ENCODE measurements around the gene BEND7. TPM values are rescaled to one million over a fixed set of nuclear protein-coding genes. Genes with fewer than 3 reads are reported as not detected.

The BEND7 gene
- total RNA-seq, 2 experiments from 2014 or later = not detected

GRCh38 chr10:13505052-13505680 lies 23.6 kb downstream of the BEND7 start:
- ChIA-PET POLR2A (no interaction called here), CTCF (no interaction called here)
- ATAC-seq = no peak
- no peaks in the 10 kb centered on the region for H3K36me3 Mint-ChIP-seq (ENCODE audit: low read depth)
- H3K4me1 Mint-ChIP-seq (ENCODE audit: low read depth) = no peaks in the 10 kb centered on the region
- no peak for DNase-seq
- intact Hi-C loops (cut with micrococcal nuclease) = no loop called here
- H3K27ac Mint-ChIP-seq = no peak overlapping the region
- no peak overlapping the region for H3K4me3 Mint-ChIP-seq
- peaks cover 16% of the 10 kb centered on the region for H3K27me3 Mint-ChIP-seq
- TF ChIP-seq CTCF (IDR thresholded peaks at IDR 0.05) = no peak
- no peaks in the 10 kb centered on the region for H3K9me3 Mint-ChIP-seq

DNA sequence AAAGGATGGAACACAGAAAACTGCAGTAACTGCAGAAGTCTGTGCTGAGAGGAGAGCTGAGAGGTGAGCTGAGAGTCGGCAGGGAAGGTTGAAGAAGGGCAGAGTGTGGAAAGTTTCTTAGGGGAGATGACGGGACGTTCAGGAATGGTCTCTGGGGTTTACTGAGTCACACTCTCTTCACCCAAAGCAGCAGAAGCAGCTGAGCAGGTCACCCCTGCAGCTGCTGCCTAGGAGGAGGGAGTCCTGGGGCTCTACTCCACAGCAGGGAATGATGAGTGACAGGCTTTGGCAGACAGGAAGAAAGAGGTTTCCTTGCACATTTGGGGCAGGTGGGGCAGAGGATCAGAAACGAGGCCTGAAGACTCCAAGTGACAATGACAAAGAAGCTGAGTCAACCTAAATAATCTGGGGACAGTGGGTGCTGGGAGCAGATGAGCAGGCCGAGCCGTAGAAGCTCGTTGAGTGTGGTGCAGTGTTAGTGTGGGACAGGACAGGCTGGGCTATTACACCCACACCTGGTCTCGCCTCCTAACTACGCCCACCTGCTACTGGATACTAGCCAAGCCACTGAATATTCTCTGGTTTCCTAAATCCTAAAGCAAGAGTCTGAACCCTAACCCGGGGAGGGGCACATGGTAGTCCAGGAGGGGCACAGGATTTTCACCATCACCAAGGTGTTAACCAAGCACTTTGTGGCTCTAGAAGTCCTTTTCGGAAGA lies 24.9 kb downstream of the BEND7 start:
- ATAC-seq (no peak), DNase-seq (no peak)
- no peak overlapping the region for H3K4me3 Mint-ChIP-seq
- intact Hi-C loops (cut with micrococcal nuclease) = no loop called here
- H3K27ac Mint-ChIP-seq = no peak overlapping the region
- H3K27me3 Mint-ChIP-seq = peaks cover 12% of the 10 kb centered on the region
- ChIA-PET CTCF (interaction anchor here (1.0 kb wide), 1 partner anchor 64 kb away, joined by 4 read pairs; no protein-coding TSS in a partner anchor), POLR2A (no interaction called here)
- TF ChIP-seq CTCF (IDR thresholded peaks at IDR 0.05) = no peak
- H3K4me1 Mint-ChIP-seq (ENCODE audit: low read depth) = no peaks in the 10 kb centered on the region
- H3K36me3 Mint-ChIP-seq (ENCODE audit: low read depth) = no peaks in the 10 kb centered on the region
- no peaks in the 10 kb centered on the region for H3K9me3 Mint-ChIP-seq

DNA sequence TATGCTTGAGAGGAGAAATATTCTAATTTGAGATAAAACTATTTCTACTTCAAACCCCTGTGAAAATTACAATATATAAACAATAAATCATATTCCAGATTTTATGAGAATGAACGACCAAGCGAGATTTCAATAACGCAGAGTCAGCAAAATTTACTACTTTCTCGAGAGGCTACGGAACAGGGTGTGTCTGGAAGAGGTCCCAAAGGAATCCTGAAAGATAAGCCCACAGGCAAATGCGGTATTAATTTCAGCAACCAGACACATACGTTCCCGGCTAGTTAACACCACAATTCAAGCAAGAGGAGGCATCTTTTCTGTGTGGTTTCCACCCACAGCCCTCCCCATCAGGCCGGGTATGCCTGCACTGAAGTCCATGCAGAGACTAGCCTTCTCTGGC lies 26.4 kb downstream of the BEND7 start:
- no peak for DNase-seq
- peaks cover 9% of the 10 kb centered on the region for H3K27me3 Mint-ChIP-seq
- no peaks in the 10 kb centered on the region for H3K4me1 Mint-ChIP-seq (ENCODE audit: low read depth)
- H3K27ac Mint-ChIP-seq = no peak overlapping the region
- ATAC-seq = no peak
- ChIA-PET POLR2A (no interaction called here), CTCF (no interaction called here)
- H3K36me3 Mint-ChIP-seq (ENCODE audit: low read depth) = no peaks in the 10 kb centered on the region
- no peak for TF ChIP-seq CTCF (IDR thresholded peaks at IDR 0.05)
- H3K4me3 Mint-ChIP-seq = no peak overlapping the region
- H3K9me3 Mint-ChIP-seq = no peaks in the 10 kb centered on the region
- intact Hi-C loops (cut with micrococcal nuclease) = no loop called here

GRCh38 chr10:13500201-13500600 lies 28.6 kb downstream of the BEND7 start:
- H3K4me1 Mint-ChIP-seq (ENCODE audit: low read depth) = no peaks in the 10 kb centered on the region
- no peak for DNase-seq
- no peak overlapping the region for H3K27ac Mint-ChIP-seq
- intact Hi-C loops (cut with micrococcal nuclease) = no loop called here
- POLR2A ChIA-PET = no interaction called here
- H3K27me3 Mint-ChIP-seq = peaks cover 10% of the 10 kb centered on the region
- CTCF ChIA-PET = no interaction called here
- H3K9me3 Mint-ChIP-seq = no peaks in the 10 kb centered on the region
- no peak overlapping the region for H3K4me3 Mint-ChIP-seq
- ATAC-seq = no peak
- no peaks in the 10 kb centered on the region for H3K36me3 Mint-ChIP-seq (ENCODE audit: low read depth)
- TF ChIP-seq CTCF (IDR thresholded peaks at IDR 0.05) = no peak

GRCh38 chr10:13499150-13499549 lies 29.7 kb downstream of the BEND7 start:
- H3K4me3 Mint-ChIP-seq = no peak overlapping the region
- H3K27ac Mint-ChIP-seq = no peak overlapping the region
- H3K36me3 Mint-ChIP-seq (ENCODE audit: low read depth) = no peaks in the 10 kb centered on the region
- H3K4me1 Mint-ChIP-seq (ENCODE audit: low read depth) = no peaks in the 10 kb centered on the region
- H3K27me3 Mint-ChIP-seq = peaks cover 10% of the 10 kb centered on the region
- ATAC-seq (no peak), DNase-seq (no peak)
- H3K9me3 Mint-ChIP-seq = no peaks in the 10 kb centered on the region
- TF ChIP-seq CTCF (IDR thresholded peaks at IDR 0.05) = no peak
- ChIA-PET POLR2A (no interaction called here), CTCF (no interaction called here)
- intact Hi-C loops (cut with micrococcal nuclease) = no loop called here

Data from activated CD8-positive, alpha-beta T cell treated with anti-CD3 and anti-CD28 coated beads for 36 hours (primary cell).